ENCODE results near the gene POLR3B. TPM values are rescaled to one million over a fixed set of nuclear protein-coding genes. Genes with fewer than 3 reads are reported as not detected.
A peak's percentile ranks its signal among the peaks of the same experiment; 100 is the strongest.
"Not testable (repeated sequence)": the region's sequence is repeated elsewhere in the genome, so short reads cannot be mapped to it uniquely, and the experiment has no call there.

Gene POLR3B
- 15.1 TPM for total RNA-seq

DNA sequence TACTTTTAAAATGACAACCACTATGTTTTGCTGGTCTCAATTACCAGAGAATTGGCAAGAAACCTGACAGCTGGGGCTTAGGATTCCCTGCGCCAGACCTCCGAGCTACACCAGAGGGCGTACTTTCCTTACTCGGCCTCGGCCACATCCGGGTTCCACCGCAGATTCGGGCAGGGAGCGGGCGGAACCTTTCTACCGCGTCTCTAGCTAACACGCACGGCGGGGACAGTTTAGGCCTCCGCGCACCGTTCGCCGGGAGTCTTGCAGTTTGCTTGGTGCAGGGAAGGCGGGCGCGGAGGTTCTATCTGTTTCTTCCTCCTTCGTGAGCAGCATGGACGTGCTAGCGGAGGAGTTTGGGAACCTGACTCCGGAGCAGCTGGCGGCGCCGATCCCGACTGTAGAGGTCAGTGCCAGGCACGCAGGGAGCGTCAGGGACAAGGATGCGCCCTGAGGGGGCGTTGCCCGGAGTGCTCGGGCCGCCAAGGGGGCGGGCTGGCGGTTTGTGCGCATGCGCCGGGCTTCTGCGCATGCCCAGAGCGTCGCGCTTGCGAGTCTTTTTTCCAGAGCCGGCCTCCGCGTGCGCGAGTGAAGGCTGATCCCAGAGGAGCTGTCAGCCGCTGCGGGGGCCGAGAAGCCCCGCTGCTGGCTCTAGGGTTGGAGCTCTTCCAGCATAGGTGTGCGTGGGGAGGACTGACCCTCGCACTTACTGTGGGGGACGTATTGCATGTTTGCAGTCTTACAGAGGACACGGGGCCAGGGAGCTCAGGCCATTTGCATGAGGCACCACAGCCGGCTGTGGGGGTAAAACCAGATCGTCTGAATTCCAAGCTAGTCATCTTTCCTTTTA lies at the start of gene POLR3B:
POLR3B (plus strand) TSS at position 200 of the 847 bp plus-strand sequence; CDS start at position 332, 132 bp downstream.
- H3K27ac ChIP-seq (ENCODE audit: low read depth, low read length), result peak within 1 kb of the TSS; percentile 83
- H3K36me3 ChIP-seq (ENCODE audit: control insufficient read depth in 3 of 3, insufficient read depth in 3 of 3, low read length in 3 of 3), result no peaks in the 10 kb centered on the region
- peak within 1 kb of the TSS; percentile 87 to 93 (median 91) for H3K4me3 ChIP-seq (ENCODE audit: low read length in 3 of 3)
- H3K9me3 ChIP-seq (ENCODE audit: control insufficient read depth in 3 of 3, low read length in 3 of 3), result no peaks in the 10 kb centered on the region
- peaks cover 6 to 11% (median 11%) of the 10 kb centered on the region in 3 donors for H3K4me1 ChIP-seq (ENCODE audit: control insufficient read depth in 3 of 3, insufficient read depth in 3 of 3, low read length in 3 of 3)
- no peaks in the 10 kb centered on the region for H3K27me3 ChIP-seq (ENCODE audit: control insufficient read depth in 3 of 3, insufficient read depth in 3 of 3, low read length in 3 of 3)
- H3K9ac ChIP-seq (ENCODE audit: low read depth in 1 of 3, low read length in 3 of 3), result peak within 1 kb of the TSS; percentile 78 to 96 (median 88)

DNA sequence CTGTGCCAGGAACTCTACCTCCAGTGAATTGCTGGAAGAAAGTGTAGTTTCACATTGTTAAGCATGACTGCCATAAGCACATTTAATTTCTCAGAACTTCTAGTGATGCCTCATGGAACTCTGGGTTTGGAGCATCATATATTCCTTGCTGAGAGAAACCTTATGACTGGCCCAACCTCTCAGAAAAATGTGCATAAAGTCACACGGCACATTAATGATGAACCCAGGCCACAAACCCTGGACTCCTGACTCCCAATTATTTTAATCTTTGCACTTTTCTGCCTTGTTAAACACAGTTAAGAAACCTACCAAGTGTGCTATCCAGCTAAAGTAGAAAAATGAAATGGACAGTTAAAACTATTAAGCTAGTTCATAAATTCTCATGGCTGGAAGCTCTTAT lies 49.4 kb upstream of the POLR3B start:
- peak overlapping the region; percentile 32 for H3K27ac ChIP-seq (ENCODE audit: low read depth, low read length)
- H3K4me1 ChIP-seq (ENCODE audit: control insufficient read depth in 3 of 3, insufficient read depth in 3 of 3, low read length in 3 of 3), result peaks cover 64 to 91% (median 79%) of the 10 kb centered on the region in 3 donors
- H3K9me3 ChIP-seq (ENCODE audit: control insufficient read depth in 3 of 3, low read length in 3 of 3), result no peaks in the 10 kb centered on the region
- H3K36me3 ChIP-seq (ENCODE audit: control insufficient read depth in 3 of 3, insufficient read depth in 3 of 3, low read length in 3 of 3), result peaks cover 0 to 11% (median 6%) of the 10 kb centered on the region in 3 donors
- no peak overlapping the region for H3K4me3 ChIP-seq (ENCODE audit: low read length in 3 of 3)
- H3K27me3 ChIP-seq (ENCODE audit: control insufficient read depth in 3 of 3, insufficient read depth in 3 of 3, low read length in 3 of 3), result no peaks in the 10 kb centered on the region
- H3K9ac ChIP-seq (ENCODE audit: low read depth in 1 of 3, low read length in 3 of 3), result peak overlapping the region in 2 of 3 donors; percentile 19 to 46

DNA sequence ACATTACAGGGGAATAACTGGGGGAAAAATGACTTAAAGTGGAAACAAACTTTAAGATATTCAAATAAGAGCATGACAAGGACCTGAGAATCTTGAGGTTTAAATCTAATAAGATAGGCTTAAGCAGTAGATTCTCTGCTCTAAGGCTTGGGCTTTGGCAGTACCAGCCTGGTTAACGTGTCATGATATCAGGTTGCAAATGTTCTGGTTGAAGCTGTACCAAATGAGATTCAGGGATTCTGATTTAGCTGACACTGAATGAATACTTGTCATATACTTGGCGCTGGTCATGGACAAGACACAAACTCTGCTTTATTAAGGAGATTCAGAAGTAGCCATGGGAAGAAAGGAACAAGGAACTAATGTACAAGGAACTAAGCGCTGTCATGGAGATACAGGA lies 48.9 kb upstream of the POLR3B start:
- Histone ChIP-seq H3K36me3 (ENCODE audit: control insufficient read depth in 3 of 3, insufficient read depth in 3 of 3, low read length in 3 of 3) (peaks cover 0 to 11% (median 7%) of the 10 kb centered on the region in 3 donors), H3K27me3 (ENCODE audit: control insufficient read depth in 3 of 3, insufficient read depth in 3 of 3, low read length in 3 of 3) (no peaks in the 10 kb centered on the region), H3K4me3 (ENCODE audit: low read length in 3 of 3) (peak overlapping the region in 2 of 3 donors; percentile 13 to 35), H3K27ac (ENCODE audit: low read depth, low read length) (peak overlapping the region; percentile 32), H3K9ac (ENCODE audit: low read depth in 1 of 3, low read length in 3 of 3) (peak overlapping the region in 1 of 3 donors; percentile 19), H3K9me3 (ENCODE audit: control insufficient read depth in 3 of 3, low read length in 3 of 3) (no peaks in the 10 kb centered on the region), H3K4me1 (ENCODE audit: control insufficient read depth in 3 of 3, insufficient read depth in 3 of 3, low read length in 3 of 3) (peaks cover 64 to 87% (median 79%) of the 10 kb centered on the region in 3 donors)

DNA sequence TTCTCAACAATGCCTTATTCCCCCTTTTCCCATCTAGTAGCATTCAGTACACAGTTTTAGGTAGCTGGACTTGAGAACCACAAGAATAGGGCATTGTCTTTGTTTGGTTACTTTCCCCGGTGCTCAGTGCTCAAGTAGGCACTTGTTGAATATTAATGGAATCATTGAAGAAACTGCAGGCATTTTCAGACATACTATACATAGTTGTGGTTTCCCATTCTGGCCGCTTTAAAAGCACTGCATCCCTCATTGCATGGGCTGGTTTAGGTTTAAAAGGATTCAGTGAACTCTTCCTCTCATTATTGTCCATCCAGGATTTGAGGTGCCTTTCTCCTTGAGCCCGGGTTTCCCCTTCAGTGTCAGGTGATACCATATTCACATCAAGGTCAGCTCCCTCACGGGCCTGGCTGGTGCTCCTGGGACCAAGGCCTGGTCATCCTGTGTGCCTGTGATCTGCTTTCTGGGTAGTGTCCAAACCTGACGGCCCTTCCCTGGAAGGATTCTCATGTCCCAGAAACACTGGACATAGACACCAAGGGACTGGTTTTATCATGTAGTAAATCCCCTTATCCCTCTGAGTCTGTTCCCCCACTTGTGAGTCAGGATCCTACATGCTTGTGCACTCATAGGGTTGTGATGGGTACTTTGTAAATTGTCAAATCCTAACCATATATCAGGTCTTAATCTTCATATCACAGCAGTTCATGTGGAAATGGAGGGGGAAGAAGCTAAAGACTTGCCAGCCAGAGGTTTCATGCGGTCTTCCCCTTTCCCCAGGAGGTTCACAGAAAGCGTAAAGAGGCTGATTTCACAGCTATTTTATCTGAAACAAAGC lies 47.7 kb upstream of the POLR3B start:
- Histone ChIP-seq H3K36me3 (ENCODE audit: control insufficient read depth in 3 of 3, insufficient read depth in 3 of 3, low read length in 3 of 3) (peaks cover 3 to 15% (median 11%) of the 10 kb centered on the region in 3 donors), H3K4me3 (ENCODE audit: low read length in 3 of 3) (peak overlapping the region in 2 of 3 donors; percentile 0 to 5), H3K4me1 (ENCODE audit: control insufficient read depth in 3 of 3, insufficient read depth in 3 of 3, low read length in 3 of 3) (peaks cover 52 to 74% (median 67%) of the 10 kb centered on the region in 3 donors), H3K27ac (ENCODE audit: low read depth, low read length) (peak overlapping the region; percentile 54), H3K27me3 (ENCODE audit: control insufficient read depth in 3 of 3, insufficient read depth in 3 of 3, low read length in 3 of 3) (no peaks in the 10 kb centered on the region), H3K9me3 (ENCODE audit: control insufficient read depth in 3 of 3, low read length in 3 of 3) (no peaks in the 10 kb centered on the region), H3K9ac (ENCODE audit: low read depth in 1 of 3, low read length in 3 of 3) (peak overlapping the region in 1 of 3 donors; percentile 26)

DNA sequence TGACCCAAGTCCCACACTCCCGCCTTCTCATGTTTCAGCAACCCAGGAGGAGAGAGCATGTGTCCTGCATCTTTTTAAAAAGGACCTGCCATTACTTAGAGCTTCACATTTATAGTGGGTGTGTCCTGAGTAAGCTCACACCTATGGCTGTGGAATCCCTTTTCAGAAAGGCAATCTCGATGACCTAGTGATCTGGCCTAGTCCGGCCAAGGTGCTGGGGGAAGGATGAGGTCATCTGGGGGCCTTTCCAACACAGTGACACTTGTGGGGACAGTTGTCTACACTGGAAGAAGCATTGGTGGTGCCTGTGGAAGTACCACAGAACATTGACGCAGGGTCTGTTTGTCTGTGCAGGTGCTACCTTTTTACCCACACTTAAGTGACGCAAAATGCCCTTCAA lies 46.9 kb upstream of the POLR3B start:
- Histone ChIP-seq H3K27me3 (ENCODE audit: control insufficient read depth in 3 of 3, insufficient read depth in 3 of 3, low read length in 3 of 3) (no peaks in the 10 kb centered on the region), H3K36me3 (ENCODE audit: control insufficient read depth in 3 of 3, insufficient read depth in 3 of 3, low read length in 3 of 3) (peaks cover 4 to 18% (median 16%) of the 10 kb centered on the region in 3 donors), H3K9me3 (ENCODE audit: control insufficient read depth in 3 of 3, low read length in 3 of 3) (no peaks in the 10 kb centered on the region), H3K4me1 (ENCODE audit: control insufficient read depth in 3 of 3, insufficient read depth in 3 of 3, low read length in 3 of 3) (peaks cover 44 to 66% (median 59%) of the 10 kb centered on the region in 3 donors), H3K9ac (ENCODE audit: low read depth in 1 of 3, low read length in 3 of 3) (peak overlapping the region in 1 of 3 donors; percentile 44), H3K27ac (ENCODE audit: low read depth, low read length) (peak overlapping the region; percentile 54), H3K4me3 (ENCODE audit: low read length in 3 of 3) (no peak overlapping the region)

DNA sequence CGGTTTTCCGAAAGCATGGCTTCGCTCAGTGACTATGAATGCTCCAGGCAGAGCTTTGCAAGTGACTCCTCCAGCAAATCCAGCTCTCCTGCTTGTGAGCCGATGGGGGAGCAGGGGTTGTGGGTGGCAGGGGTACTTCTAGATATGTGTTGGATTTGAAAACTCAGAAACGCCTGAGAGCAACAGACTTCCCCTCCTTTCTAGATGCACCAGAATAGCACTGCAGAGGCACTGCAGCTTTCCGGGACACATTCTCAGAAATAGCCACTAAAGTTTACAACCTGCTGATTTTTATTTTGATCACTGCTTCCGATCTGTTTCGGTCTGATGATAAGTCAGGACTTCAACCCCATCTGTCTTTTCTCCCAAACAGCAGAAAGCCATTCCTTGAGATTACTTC lies 46.4 kb upstream of the POLR3B start:
- H3K9me3 ChIP-seq (ENCODE audit: control insufficient read depth in 3 of 3, low read length in 3 of 3), result no peaks in the 10 kb centered on the region
- no peaks in the 10 kb centered on the region for H3K27me3 ChIP-seq (ENCODE audit: control insufficient read depth in 3 of 3, insufficient read depth in 3 of 3, low read length in 3 of 3)

DNA sequence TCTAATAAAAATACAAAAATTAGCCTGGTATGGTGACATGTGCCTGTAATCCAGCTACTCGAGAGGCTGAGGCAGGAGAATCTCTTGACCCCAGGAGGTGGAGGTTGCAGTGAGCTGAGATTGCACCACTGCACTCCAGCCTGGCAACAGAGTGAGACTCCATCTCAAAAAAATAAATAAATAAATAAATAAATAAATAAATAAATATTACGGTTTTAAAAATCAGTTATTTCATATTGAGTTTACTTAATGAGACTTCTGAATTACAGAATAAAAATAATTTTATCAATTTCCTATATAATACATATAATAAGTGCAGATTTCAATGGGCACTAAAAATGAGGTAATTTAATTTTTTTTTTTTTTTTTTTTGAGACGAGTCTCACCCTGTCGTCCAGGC lies 44.1 kb upstream of the POLR3B start:
- peaks cover 39 to 58% (median 47%) of the 10 kb centered on the region in 3 donors for H3K4me1 ChIP-seq (ENCODE audit: control insufficient read depth in 3 of 3, insufficient read depth in 3 of 3, low read length in 3 of 3)
- peaks cover 15 to 32% (median 29%) of the 10 kb centered on the region in 3 donors for H3K36me3 ChIP-seq (ENCODE audit: control insufficient read depth in 3 of 3, insufficient read depth in 3 of 3, low read length in 3 of 3)
- H3K27ac ChIP-seq (ENCODE audit: low read depth, low read length); H3K9me3 ChIP-seq (ENCODE audit: control insufficient read depth in 3 of 3, low read length in 3 of 3); H3K9ac ChIP-seq (ENCODE audit: low read depth in 1 of 3, low read length in 3 of 3); H3K4me3 ChIP-seq (ENCODE audit: low read length in 3 of 3); H3K27me3 ChIP-seq (ENCODE audit: control insufficient read depth in 3 of 3, insufficient read depth in 3 of 3, low read length in 3 of 3): not testable (repeated sequence)

More for the DNA sequence above, 46.4 kb upstream of the POLR3B start:
- H3K36me3 ChIP-seq (ENCODE audit: control insufficient read depth in 3 of 3, insufficient read depth in 3 of 3, low read length in 3 of 3), result peaks cover 9 to 23% (median 20%) of the 10 kb centered on the region in 3 donors
- peak overlapping the region; percentile 54 for H3K27ac ChIP-seq (ENCODE audit: low read depth, low read length)
- peak overlapping the region in 1 of 3 donors; percentile 44 for H3K9ac ChIP-seq (ENCODE audit: low read depth in 1 of 3, low read length in 3 of 3)
- H3K4me1 ChIP-seq (ENCODE audit: control insufficient read depth in 3 of 3, insufficient read depth in 3 of 3, low read length in 3 of 3), result peaks cover 41 to 65% (median 56%) of the 10 kb centered on the region in 3 donors
- H3K4me3 ChIP-seq (ENCODE audit: low read length in 3 of 3), result no peak overlapping the region

DNA sequence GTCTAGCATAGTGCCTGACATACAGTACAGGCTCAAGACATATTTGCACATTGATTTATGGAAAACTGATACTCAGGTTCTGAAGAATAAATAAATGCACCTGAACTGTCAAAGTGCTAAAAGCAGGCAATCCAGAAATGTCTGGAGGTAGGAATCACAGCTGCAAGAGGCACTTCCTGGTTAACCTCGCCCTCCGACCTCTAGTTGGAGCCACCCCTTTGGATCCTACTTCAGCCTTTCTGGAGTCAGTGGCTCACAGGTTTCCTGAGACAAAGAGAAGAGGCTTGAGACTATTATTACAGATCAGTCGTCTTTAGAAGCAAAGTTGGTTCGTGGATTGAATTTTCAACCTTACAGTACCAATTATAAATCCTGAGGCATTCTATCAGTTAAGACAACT lies 42.0 kb upstream of the POLR3B start:
- H3K4me1 ChIP-seq (ENCODE audit: control insufficient read depth in 3 of 3, insufficient read depth in 3 of 3, low read length in 3 of 3), result peaks cover 20 to 43% (median 32%) of the 10 kb centered on the region in 3 donors
- H3K9ac ChIP-seq (ENCODE audit: low read depth in 1 of 3, low read length in 3 of 3), result no peak overlapping the region
- H3K36me3 ChIP-seq (ENCODE audit: control insufficient read depth in 3 of 3, insufficient read depth in 3 of 3, low read length in 3 of 3), result peaks cover 20 to 49% (median 44%) of the 10 kb centered on the region in 3 donors
- H3K27me3 ChIP-seq (ENCODE audit: control insufficient read depth in 3 of 3, insufficient read depth in 3 of 3, low read length in 3 of 3), result no peaks in the 10 kb centered on the region
- H3K9me3 ChIP-seq (ENCODE audit: control insufficient read depth in 3 of 3, low read length in 3 of 3), result no peaks in the 10 kb centered on the region
- H3K27ac ChIP-seq (ENCODE audit: low read depth, low read length), result no peak overlapping the region
- H3K4me3 ChIP-seq (ENCODE audit: low read length in 3 of 3), result no peak overlapping the region

DNA sequence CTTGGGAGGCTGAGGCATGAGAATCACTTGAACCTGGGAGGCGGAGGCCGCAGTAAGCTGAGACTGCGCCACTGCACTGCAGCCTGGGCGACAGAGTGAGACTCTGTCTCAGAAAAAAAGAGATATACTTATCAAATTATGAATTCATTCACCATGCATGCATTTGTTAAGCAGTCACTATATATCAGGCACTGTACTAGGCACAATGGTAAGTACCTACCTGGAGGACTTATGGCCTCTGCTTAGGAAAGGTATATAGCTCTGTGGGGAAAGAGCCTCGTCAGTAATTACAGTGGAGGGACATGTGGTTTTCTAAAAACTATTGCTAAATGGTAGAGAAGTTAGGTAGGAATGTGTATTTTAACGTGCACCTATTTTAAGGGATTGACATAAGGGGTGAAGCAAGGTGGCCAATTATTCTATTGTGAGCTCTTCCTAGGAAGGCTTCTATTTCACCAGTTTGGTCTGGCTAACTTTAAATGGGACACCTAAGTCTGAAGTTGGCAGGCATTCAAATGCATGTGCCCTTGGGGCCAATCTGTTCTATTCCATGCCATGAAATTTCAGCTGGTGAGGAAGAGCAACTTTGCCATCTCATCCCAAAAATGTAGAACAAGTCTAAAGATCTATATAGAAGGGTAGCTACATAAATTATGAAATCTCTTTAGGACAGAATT lies 40.0 kb upstream of the POLR3B start:
- H3K27ac ChIP-seq (ENCODE audit: low read depth, low read length), result peak overlapping the region; percentile 77
- no peak overlapping the region for H3K9ac ChIP-seq (ENCODE audit: low read depth in 1 of 3, low read length in 3 of 3)
- no peaks in the 10 kb centered on the region for H3K9me3 ChIP-seq (ENCODE audit: control insufficient read depth in 3 of 3, low read length in 3 of 3)
- H3K27me3 ChIP-seq (ENCODE audit: control insufficient read depth in 3 of 3, insufficient read depth in 3 of 3, low read length in 3 of 3), result no peaks in the 10 kb centered on the region
- peaks cover 31 to 59% (median 56%) of the 10 kb centered on the region in 3 donors for H3K36me3 ChIP-seq (ENCODE audit: control insufficient read depth in 3 of 3, insufficient read depth in 3 of 3, low read length in 3 of 3)
- no peak overlapping the region for H3K4me3 ChIP-seq (ENCODE audit: low read length in 3 of 3)
- peaks cover 28 to 41% (median 37%) of the 10 kb centered on the region in 3 donors for H3K4me1 ChIP-seq (ENCODE audit: control insufficient read depth in 3 of 3, insufficient read depth in 3 of 3, low read length in 3 of 3)

Measured in skeletal muscle tissue (tissue), 4 donors.